Pancreas (tissue), 10 donors: ENCODE data around the gene CPLX1. TPM values are rescaled to one million over a fixed set of nuclear protein-coding genes. Genes with fewer than 3 reads are reported as not detected.

ENCODE experiments used
- ATAC-seq, 4 donors: fragments of 200-7000 bp; cut with Tn5 transposase; one replicate each; pipeline versions ENCODE4 v1.8.0 to v1.9.1; 2020; ENCODE audit warnings: mild to moderate bottlenecking in 4 of 4, moderate library complexity in 4 of 4
- DNase-seq, 6 donors: peaks; one replicate each; pipeline ENCODE4 v3.0.0-alpha.2; 2020
- FAIRE-seq: peaks from 2 replicates; lab custom pipeline; 2012; peaks lifted over from hg19 to GRCh38; lab: Jason Lieb, UNC
- H3K27ac ChIP-seq, 4 donors: fragments of 200-600 bp; sonication (generic); 1 replicate in 3 of 4; 2 replicates in 1 of 4; pipeline versions ENCODE4 v1.5.0 to v1.8.0; 2020
- H3K27me3 ChIP-seq, 4 donors: fragments of 200-600 bp; one replicate each; pipeline ENCODE4 v1.8.0; 2021
- H3K36me3 ChIP-seq, 3 donors: fragments of 200-600 bp; sonication (generic) in 1 of 3; one replicate each; pipeline versions ENCODE4 v1.5.0 to v1.8.0; 2020 to 2021
- H3K4me1 ChIP-seq, 3 donors: fragments of 200-600 bp; one replicate each; pipeline ENCODE4 v1.8.0; 2021
- H3K4me3 ChIP-seq, 4 donors: fragments of 200-600 bp; sonication (generic) in 2 of 4; one replicate each; pipeline versions ENCODE4 v1.5.0 to v1.8.0; 2020 to 2021
- H3K9me3 ChIP-seq, 4 donors: fragments of 200-600 bp; one replicate each; pipeline ENCODE4 v1.8.0; 2021
- WGBS, 2 donors: extraction: QIAGEN DNeasy Blood & Tissue Kit; methylation state at CpG; one replicate each; pipeline ENCODE4 v1.1.7; 2013; 5-methylcytosine and 5-hydroxymethylcytosine counted together
- intact Hi-C, 3 donors: fragments of 100-400 bp; cut with DNase I; formaldehyde crosslinking; loops; one replicate each; pipeline versions ENCODE4 v1.11.1 to v1.14.2; 2022
- polyA plus RNA-seq, 2 donors: library from polyadenylated mRNA; stranded (reverse); fragments of 200-250 nt; gene quantifications; one replicate each; pipeline ENCODE4 v1.2.3, GENCODE V29; 2013
- total RNA-seq, 6 donors: library from RNA; stranded (reverse); fragmentation: NEBNext Ultra II Directional in 4 of 6; extraction: Animal tissue kit (Norgen Biotek cat#: 25700) in 4 of 6; gene quantifications; one replicate each; pipeline versions ENCODE4 v1.2.1 to v1.2.4, GENCODE V29; 2021 to 2023
- TF ChIP-seq, protein P1 (sequence below), 4 donors: fragments of 200-600 bp; sonication (generic) in 3 of 4; IDR thresholded peaks; one replicate each; pipeline versions ENCODE4 v1.5.0 to v1.8.0; 2021; ENCODE audit warnings: antibody characterized with exemption in 4 of 4
- donor health status: healthy with polysubstance abuse.
- donor health status: DM: no; HTN: no; CAD: no; lungs with moderate emphysema.
- donor health status: DM: no; HTN: no; CAD: no.
- donor health status: control.
- donor health status: control.
- donor health status: Bipolar disorder and iron deficiency.
- donor health status: DM: yes; HTN: yes; CAD: no.
- donor health status: DM: no; HTN: no; CAD: no.
- donor health status: DM: no; HTN: no; CAD: no.
- donor health status: DM: yes; HTN: yes; CAD: no.

The CPLX1 gene
- total and polyA plus RNA-seq, 8 donors, result 0.51 to 7.7 (median 1.4) TPM

DNA sequence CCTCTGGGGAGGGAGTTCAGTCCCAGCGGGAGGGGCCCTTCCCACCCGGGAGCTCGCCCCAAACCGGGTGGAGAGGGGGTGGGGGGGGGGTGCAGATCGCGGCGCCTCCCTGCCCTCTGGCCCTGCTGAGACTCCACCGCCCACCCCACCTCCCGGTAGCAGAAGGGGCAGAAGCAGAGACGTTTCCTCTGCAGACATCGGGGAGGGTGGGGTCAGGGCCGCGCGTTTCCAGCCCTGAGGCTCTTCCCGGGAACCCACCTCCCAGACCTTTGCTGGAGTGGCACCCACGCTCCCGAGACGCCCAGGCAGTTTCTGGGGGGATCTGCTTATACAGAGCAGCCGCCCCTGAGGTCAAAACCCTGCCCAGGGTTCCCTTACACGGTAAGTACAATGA is 30.2 kb downstream of the CPLX1 start:
- peaks cover 0 to 9% (median 7%) of the 10 kb centered on the region in 3 donors for H3K4me1 ChIP-seq
- ATAC-seq (no peak), DNase-seq (peak in 1 of 6 donors; percentile 40), FAIRE-seq (no peak)
- peak overlapping the region in 1 of 4 donors; percentile 27 for H3K4me3 ChIP-seq
- H3K27me3 ChIP-seq, result peaks cover 5 to 25% (median 11%) of the 10 kb centered on the region in 4 donors
- no peaks in the 10 kb centered on the region for H3K36me3 ChIP-seq
- 29 to 34% methylated on average over 17 to 19 of the region's 20 CpGs for WGBS, 2 donors
- H3K9me3 ChIP-seq, result no peaks in the 10 kb centered on the region
- intact Hi-C loops, result no loop called here
- TF ChIP-seq, protein P1, sequence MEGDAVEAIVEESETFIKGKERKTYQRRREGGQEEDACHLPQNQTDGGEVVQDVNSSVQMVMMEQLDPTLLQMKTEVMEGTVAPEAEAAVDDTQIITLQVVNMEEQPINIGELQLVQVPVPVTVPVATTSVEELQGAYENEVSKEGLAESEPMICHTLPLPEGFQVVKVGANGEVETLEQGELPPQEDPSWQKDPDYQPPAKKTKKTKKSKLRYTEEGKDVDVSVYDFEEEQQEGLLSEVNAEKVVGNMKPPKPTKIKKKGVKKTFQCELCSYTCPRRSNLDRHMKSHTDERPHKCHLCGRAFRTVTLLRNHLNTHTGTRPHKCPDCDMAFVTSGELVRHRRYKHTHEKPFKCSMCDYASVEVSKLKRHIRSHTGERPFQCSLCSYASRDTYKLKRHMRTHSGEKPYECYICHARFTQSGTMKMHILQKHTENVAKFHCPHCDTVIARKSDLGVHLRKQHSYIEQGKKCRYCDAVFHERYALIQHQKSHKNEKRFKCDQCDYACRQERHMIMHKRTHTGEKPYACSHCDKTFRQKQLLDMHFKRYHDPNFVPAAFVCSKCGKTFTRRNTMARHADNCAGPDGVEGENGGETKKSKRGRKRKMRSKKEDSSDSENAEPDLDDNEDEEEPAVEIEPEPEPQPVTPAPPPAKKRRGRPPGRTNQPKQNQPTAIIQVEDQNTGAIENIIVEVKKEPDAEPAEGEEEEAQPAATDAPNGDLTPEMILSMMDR (IDR thresholded peaks at IDR 0.05), result no peak
- no peak overlapping the region for H3K27ac ChIP-seq

DNA sequence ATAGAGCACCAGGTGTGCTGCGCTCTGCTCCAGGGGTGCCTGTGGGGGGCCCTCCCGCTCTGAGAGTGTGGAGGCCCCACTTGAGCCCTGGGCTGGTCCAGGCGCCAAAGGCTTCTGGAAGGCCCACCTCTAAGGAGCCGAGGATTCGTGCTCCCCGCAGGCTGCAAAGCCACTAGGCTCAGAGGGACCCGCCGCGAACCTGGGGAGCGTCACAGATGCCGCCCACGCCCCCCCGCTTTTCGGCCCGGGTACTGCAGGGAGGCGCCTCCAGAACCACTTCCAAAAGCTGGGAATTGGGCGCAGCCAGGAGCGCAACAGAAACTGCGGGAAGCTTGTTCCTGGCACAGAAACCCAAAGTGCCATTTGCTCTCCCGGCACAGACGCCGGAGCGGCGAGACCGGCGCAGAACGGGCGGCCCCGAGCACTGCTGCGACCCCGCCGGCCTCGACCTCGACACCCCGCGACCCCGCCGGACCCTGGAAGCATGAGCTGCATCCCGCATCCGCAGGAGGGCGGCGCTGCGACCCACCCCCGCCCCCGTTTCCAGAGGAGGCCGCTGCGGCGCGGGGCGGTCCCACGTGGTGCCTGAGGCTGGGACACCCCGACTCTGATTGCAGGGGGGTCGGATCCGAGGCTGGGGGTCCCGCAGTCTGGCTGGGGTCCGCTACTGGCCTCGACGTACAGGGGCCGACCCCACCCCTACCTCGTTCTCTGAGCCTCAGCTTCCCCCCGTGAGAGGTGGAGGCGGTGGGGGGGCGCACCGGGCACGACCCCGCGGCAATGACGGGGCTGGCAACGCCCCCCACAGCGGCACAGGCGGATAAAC is 30.8 kb downstream of the CPLX1 start:
- H3K4me3 ChIP-seq, result peak overlapping the region in 2 of 4 donors; percentile 1 to 27
- WGBS, 2 donors, result 5 to 7% methylated on average over 53 to 71 of the region's 71 CpGs
- DNase-seq, result peak in 2 of 6 donors; percentile 61 to 74

DNA sequence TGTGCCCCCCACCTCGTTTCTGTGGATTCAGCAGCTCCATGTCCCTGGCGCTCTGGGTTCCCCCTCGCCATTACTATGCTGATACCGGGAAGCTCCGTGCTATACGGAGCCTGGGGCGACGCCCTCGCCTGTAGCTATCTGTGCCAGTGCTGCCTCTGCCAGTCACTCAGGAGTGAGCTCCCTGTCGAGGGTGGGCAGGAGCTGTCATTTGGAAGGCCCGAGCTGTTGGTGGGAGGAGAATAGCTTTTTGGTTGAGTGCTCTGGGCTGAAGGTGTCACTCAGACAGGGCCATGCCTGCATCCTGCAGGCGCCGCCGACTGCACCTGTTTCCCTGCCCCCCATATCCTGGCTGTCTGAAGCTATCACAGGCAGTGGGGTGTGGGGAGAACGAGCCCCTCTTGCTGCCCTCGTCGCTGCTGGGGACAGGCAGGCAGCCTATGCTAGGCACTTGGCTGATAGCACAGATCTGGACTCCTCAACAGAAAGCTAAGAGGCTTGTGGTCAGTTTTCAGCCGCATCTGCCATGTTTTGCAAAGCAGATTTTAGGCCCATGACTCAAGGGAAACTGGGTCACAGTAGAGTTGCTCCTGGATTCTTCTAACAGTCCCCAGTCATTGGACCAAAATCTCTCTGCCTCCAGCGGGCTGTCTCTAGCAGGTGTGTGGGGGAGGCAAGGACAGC is 31.8 kb downstream of the CPLX1 start:
- TF ChIP-seq, protein P1 (IDR thresholded peaks at IDR 0.05), result no peak
- Histone ChIP-seq H3K27me3 (peaks cover 5 to 25% (median 11%) of the 10 kb centered on the region in 4 donors), H3K27ac (no peak overlapping the region), H3K4me1 (peaks cover 0 to 9% (median 7%) of the 10 kb centered on the region in 3 donors), H3K9me3 (no peaks in the 10 kb centered on the region), H3K36me3 (no peaks in the 10 kb centered on the region), H3K4me3 (no peak overlapping the region)
- 50 to 69% methylated on average over 19 of the region's 19 CpGs for WGBS, 2 donors
- DNase-seq, result no peak
- no peak for ATAC-seq
- intact Hi-C loops, result no loop called here
- FAIRE-seq, result no peak

More for the DNA sequence above, 30.8 kb downstream of the CPLX1 start:
- no peak for FAIRE-seq
- no peaks in the 10 kb centered on the region for H3K36me3 ChIP-seq
- H3K9me3 ChIP-seq, result no peaks in the 10 kb centered on the region
- intact Hi-C loops, result no loop called here
- peaks cover 0 to 9% (median 7%) of the 10 kb centered on the region in 3 donors for H3K4me1 ChIP-seq
- peak in 2 of 4 donors; percentile 6 to 19 for ATAC-seq
- TF ChIP-seq, protein P1 (IDR thresholded peaks at IDR 0.05), result no peak
- no peak overlapping the region for H3K27ac ChIP-seq
- H3K27me3 ChIP-seq, result peaks cover 5 to 25% (median 11%) of the 10 kb centered on the region in 4 donors

DNA sequence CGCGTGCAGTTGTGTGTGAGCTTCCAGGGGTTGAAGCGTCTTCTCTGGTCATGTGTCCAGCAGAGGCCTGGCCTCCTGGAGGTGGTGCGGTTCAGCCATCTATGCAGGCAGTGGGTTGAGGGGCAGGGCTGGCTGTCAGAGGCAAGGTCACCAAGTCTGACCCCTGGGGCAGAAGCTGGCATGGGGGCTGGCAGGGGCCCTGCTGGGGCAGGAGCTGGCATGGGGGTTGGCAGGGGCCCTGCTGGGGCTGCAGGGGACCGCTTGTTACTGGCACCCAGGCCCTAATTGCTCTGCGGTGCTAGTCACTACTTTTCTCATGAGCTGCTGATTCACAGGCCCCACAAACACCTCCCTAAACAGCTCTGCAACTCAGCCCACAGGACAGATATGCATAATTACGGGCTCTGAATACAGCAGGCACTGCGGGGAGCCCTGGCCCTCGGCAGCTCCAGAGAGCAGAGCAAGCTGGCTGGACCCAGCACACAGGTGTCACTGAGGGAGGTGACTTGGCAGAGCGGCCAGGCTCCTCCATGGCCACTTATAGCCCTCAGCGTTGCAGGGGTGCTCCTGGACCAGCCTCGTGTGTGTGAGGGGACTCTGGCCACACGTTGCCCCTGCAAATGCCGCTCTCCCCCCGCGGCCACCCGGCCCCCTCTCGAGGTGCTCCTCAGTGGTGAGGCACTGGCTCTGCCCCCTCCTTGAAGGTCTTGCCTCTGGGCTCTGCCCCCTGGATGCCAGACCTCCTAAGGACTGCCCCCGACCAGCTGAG is 32.7 kb downstream of the CPLX1 start:
- Histone ChIP-seq H3K36me3 (no peaks in the 10 kb centered on the region), H3K9me3 (no peaks in the 10 kb centered on the region), H3K4me3 (no peak overlapping the region), H3K27me3 (peaks cover 5 to 25% (median 11%) of the 10 kb centered on the region in 4 donors), H3K27ac (no peak overlapping the region), H3K4me1 (peaks cover 0 to 9% (median 7%) of the 10 kb centered on the region in 3 donors)
- no peak for FAIRE-seq
- intact Hi-C loops, result no loop called here
- ATAC-seq, result no peak
- DNase-seq, result peak in 2 of 6 donors; percentile 52 to 63
- WGBS, 2 donors, result 58 to 74% methylated on average over 19 of the region's 19 CpGs
- TF ChIP-seq, protein P1 (IDR thresholded peaks at IDR 0.05), result no peak
